HG03439 (cell line): ENCODE data around the gene HOXA7.

ENCODE experiments used
- ATAC-seq: cut with Tn5 transposase; IDR thresholded peaks from one replicate; pipeline ENCODE4 v1.9.1; 2021; ENCODE audit warnings: mild to moderate bottlenecking, moderate library complexity; ENCODE audit not compliant: unreplicated experiment

The HOXA7 gene

GRCh38 chr7:27193335-27194001 is 37.0 kb upstream of the HOXA7 start:
- no peak for ATAC-seq

GRCh38 chr7:27192546-27193334 is 36.3 kb upstream of the HOXA7 start:
- no peak for ATAC-seq

GRCh38 chr7:27191833-27192545 is 35.5 kb upstream of the HOXA7 start:
- no peak for ATAC-seq

- ATAC-seq = no peak
These were observed 34.8 kb upstream of the HOXA7 start for GRCh38 chr7:27191161-27191731.

- no peak for ATAC-seq
These were observed 33.7 kb upstream of the HOXA7 start for GRCh38 chr7:27189997-27190748.

- no peak for ATAC-seq
These were observed 33.0 kb upstream of the HOXA7 start for GRCh38 chr7:27189295-27189996.

- ATAC-seq = no peak
These were observed 32.2 kb upstream of the HOXA7 start for GRCh38 chr7:27188386-27189294.

- no peak for ATAC-seq
These were observed 31.3 kb upstream of the HOXA7 start for GRCh38 chr7:27187475-27188385.

- ATAC-seq = no peak
These were observed 30.4 kb upstream of the HOXA7 start for GRCh38 chr7:27186668-27187474.

GRCh38 chr7:27185854-27186667 is 29.6 kb upstream of the HOXA7 start:
- no peak for ATAC-seq

- no peak for ATAC-seq
These were observed 28.8 kb upstream of the HOXA7 start, which contains the start of gene HOXA11 for GRCh38 chr7:27185013-27185853. HOXA11 (minus strand) TSS chr7:27185232; CDS start chr7:27185144, 88 bp downstream.

GRCh38 chr7:27184337-27185012 is 28.0 kb upstream of the HOXA7 start:
- no peak for ATAC-seq

GRCh38 chr7:27183682-27184336 is 27.3 kb upstream of the HOXA7 start:
- no peak for ATAC-seq
